WTC11 (cell line): ENCODE data around the gene AQP3.

Source experiments
- NR1H2 ChIP-seq: sonication (generic); formaldehyde crosslinking; IDR thresholded peaks from 2 replicates; pipeline ENCODE4 v1.9.0; 2021; ENCODE audit warnings: mild to moderate bottlenecking, moderate library complexity, missing genetic modification reagents
- TF ChIP-seq, protein P1 (sequence below): fragments of 200-600 bp; IDR thresholded peaks from 2 replicates; pipeline ENCODE4 v1.8.0; 2022; ENCODE audit warnings: antibody characterized with exemption
- TF ChIP-seq, protein P2 (sequence below): sonication (generic); formaldehyde crosslinking; IDR thresholded peaks from 2 replicates; pipeline ENCODE4 v1.8.0; 2022; ENCODE audit warnings: mild to moderate bottlenecking, missing genetic modification reagents
- TF ChIP-seq, protein P3 (sequence below): sonication (generic); formaldehyde crosslinking; IDR thresholded peaks from 2 replicates; pipeline ENCODE4 v1.8.1; 2022; ENCODE audit warnings: mild to moderate bottlenecking, missing genetic modification reagents, moderate library complexity, borderline replicate concordance
- TF ChIP-seq, protein P4 (sequence below): sonication (generic); formaldehyde crosslinking; IDR thresholded peaks from 2 replicates; pipeline ENCODE4 v1.8.1; 2022; ENCODE audit warnings: low read depth, mild to moderate bottlenecking, moderate library complexity, missing genetic modification reagents, borderline replicate concordance

DNA sequence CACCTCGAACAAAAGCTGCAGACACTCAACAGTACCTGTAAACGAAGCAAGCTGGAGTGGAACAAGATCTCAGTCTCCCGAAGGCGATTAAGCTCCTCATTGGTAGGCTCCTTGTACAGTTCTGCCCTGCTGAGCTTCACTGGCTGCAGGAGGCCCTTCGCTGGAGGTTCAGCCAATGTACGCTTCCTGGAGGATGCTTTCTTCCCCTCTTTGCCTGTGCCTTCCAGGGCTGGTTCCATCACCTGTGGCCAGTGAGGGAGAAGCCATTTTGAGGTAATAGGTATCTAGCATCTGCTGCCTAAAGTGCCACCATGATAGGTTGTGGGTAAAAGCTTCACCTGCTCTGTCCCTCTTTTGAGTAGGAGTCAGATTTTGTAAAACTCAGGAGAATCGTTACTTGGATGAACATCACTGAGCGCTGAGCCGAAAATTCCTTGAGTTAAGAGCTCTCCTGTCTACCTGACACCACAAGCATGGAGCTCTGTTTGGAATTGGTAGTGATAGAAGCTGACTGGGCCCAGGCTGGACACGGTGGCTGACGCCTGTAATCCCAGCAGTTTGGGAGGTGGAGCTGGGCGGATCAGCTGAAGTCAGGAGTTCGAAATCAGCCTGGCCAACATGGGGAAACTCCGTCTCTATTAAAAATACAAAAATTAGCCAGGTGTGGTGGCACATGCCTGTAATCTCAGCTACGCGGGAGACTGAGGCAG lies 24.9 kb upstream of the AQP3 start:
- TF ChIP-seq, protein P1, sequence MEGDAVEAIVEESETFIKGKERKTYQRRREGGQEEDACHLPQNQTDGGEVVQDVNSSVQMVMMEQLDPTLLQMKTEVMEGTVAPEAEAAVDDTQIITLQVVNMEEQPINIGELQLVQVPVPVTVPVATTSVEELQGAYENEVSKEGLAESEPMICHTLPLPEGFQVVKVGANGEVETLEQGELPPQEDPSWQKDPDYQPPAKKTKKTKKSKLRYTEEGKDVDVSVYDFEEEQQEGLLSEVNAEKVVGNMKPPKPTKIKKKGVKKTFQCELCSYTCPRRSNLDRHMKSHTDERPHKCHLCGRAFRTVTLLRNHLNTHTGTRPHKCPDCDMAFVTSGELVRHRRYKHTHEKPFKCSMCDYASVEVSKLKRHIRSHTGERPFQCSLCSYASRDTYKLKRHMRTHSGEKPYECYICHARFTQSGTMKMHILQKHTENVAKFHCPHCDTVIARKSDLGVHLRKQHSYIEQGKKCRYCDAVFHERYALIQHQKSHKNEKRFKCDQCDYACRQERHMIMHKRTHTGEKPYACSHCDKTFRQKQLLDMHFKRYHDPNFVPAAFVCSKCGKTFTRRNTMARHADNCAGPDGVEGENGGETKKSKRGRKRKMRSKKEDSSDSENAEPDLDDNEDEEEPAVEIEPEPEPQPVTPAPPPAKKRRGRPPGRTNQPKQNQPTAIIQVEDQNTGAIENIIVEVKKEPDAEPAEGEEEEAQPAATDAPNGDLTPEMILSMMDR = no peak
- TF ChIP-seq, protein P2, sequence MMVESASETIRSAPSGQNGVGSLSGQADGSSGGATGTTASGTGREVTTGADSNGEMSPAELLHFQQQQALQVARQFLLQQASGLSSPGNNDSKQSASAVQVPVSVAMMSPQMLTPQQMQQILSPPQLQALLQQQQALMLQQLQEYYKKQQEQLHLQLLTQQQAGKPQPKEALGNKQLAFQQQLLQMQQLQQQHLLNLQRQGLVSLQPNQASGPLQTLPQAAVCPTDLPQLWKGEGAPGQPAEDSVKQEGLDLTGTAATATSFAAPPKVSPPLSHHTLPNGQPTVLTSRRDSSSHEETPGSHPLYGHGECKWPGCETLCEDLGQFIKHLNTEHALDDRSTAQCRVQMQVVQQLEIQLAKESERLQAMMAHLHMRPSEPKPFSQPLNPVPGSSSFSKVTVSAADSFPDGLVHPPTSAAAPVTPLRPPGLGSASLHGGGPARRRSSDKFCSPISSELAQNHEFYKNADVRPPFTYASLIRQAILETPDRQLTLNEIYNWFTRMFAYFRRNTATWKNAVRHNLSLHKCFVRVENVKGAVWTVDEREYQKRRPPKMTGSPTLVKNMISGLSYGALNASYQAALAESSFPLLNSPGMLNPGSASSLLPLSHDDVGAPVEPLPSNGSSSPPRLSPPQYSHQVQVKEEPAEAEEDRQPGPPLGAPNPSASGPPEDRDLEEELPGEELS (CRISPR knock-in tag) = no peak
- TF ChIP-seq NR1H2 (CRISPR knock-in tag) = no peak
- TF ChIP-seq, protein P3, sequence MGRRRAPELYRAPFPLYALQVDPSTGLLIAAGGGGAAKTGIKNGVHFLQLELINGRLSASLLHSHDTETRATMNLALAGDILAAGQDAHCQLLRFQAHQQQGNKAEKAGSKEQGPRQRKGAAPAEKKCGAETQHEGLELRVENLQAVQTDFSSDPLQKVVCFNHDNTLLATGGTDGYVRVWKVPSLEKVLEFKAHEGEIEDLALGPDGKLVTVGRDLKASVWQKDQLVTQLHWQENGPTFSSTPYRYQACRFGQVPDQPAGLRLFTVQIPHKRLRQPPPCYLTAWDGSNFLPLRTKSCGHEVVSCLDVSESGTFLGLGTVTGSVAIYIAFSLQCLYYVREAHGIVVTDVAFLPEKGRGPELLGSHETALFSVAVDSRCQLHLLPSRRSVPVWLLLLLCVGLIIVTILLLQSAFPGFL (CRISPR knock-in tag) = no peak
- TF ChIP-seq, protein P4, sequence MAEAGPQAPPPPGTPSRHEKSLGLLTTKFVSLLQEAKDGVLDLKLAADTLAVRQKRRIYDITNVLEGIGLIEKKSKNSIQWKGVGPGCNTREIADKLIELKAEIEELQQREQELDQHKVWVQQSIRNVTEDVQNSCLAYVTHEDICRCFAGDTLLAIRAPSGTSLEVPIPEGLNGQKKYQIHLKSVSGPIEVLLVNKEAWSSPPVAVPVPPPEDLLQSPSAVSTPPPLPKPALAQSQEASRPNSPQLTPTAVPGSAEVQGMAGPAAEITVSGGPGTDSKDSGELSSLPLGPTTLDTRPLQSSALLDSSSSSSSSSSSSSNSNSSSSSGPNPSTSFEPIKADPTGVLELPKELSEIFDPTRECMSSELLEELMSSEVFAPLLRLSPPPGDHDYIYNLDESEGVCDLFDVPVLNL (CRISPR knock-in tag) = no peak
